ENCODE data around the gene ARRDC1. TPM values are rescaled to one million over a fixed set of nuclear protein-coding genes. Genes with fewer than 3 reads are reported as not detected.
A peak's percentile ranks its signal among the peaks of the same experiment; 100 is the strongest.

Gene ARRDC1
- total RNA-seq, 2 experiments from 2014 or later, result 62.8 to 64.6 TPM

DNA sequence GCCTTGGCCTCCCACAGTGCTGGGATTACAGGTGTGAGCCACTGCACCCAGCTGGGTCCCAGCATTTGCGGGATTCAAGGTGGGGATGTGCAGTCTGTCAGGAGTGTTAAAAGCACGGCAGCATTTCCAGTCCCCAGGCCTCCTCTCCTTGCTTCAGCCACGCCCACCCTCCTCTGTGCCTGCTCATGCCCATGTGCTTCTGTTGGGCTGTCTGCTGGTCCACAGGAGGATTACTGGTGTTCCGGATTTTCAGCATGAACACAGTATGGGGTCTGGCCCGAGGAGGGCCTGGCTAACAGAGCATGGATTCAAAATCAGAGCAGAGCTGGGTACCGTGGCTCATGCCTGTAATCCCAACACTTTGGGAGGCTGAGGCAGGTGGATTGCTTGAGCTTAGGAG is 5.5 kb downstream of the ARRDC1 start:
- no peak overlapping the region for H3K4me3 Mint-ChIP-seq
- H3K27me3 Mint-ChIP-seq, result no peaks in the 10 kb centered on the region
- peak overlapping the region; percentile 7 for H3K27ac Mint-ChIP-seq
- no peaks in the 10 kb centered on the region for H3K9me3 Mint-ChIP-seq
- H3K36me3 Mint-ChIP-seq, result no peaks in the 10 kb centered on the region
- H3K4me1 Mint-ChIP-seq, result peaks cover 8% of the 10 kb centered on the region
- DNase-seq (no peak), ATAC-seq (ENCODE audit: low read depth) (no peak)
- POLR2A ChIA-PET, result interaction anchor here (1.3 kb wide), 1 partner anchor 8 kb away, joined by 4 read pairs; the partner anchor contains the start of gene EHMT1

DNA sequence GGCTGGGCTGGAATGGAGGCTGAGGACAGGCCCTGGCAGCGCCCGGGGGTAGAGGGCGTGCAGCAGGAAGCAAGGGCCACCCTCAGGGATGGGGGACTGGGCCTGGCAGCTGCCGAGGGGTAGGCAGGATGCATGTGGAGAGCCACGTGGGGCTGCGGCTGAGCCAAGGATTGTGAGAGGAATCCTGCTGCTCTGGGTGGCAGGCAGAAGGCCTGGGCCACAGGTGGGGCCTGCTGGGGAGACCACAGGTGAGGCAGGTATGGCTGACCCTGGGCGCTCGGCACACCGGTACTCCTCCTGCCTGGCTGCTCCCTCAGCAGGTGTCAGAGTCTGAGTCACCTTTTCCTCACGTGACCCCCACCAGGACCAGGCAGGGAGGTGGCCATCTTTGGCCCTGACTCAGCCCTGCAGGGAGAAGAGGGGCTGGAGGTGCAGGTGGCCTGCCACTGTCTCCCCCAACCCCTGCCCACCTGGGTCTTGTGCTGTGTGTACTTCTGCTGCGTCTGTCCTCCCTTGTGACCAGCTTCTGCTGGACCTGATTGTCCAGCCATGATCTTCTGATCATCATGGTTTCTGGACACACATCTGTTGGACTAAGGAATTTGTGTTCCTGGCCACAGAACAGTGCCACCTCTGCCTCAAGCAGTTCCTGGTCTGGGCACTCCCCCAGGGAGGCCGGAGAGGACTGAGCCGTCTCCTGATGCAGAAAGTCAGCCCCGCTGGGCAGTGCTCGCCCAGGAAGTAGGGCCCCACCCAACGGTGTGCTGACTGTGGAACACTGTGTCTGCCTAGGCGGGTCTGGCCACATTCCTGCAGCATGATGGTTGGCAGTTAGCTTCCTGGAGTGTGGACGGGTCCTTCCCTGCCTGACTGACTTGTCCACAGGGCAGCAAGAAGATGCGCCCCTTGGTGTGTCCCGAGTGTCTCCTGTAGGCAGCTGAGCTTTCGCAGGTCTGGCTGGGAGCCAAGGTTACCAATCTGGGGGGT is 6.4 kb downstream of the ARRDC1 start:
- H3K4me3 Mint-ChIP-seq, result no peak overlapping the region
- DNase-seq (no peak), ATAC-seq (ENCODE audit: low read depth) (peak; percentile 23)
- POLR2A ChIA-PET, result no interaction called here
- peaks cover 6% of the 10 kb centered on the region for H3K4me1 Mint-ChIP-seq
- no peaks in the 10 kb centered on the region for H3K27me3 Mint-ChIP-seq
- no peaks in the 10 kb centered on the region for H3K36me3 Mint-ChIP-seq
- H3K9me3 Mint-ChIP-seq, result no peaks in the 10 kb centered on the region
- H3K27ac Mint-ChIP-seq, result peak overlapping the region; percentile 7

GRCh38 chr9:137612741-137613142 is 7.3 kb downstream of the ARRDC1 start:
- ATAC-seq (ENCODE audit: low read depth), result no peak
- POLR2A ChIA-PET, result interaction anchor here (0.8 to 2.0 kb wide), 2 partner anchors 9 to 22 kb away, joined by 3 to 4 read pairs; partner anchors contain the start of gene ZMYND19
- Mint-ChIP-seq H3K27ac (no peak overlapping the region), H3K36me3 (no peaks in the 10 kb centered on the region), H3K9me3 (no peaks in the 10 kb centered on the region), H3K4me1 (peaks cover 6% of the 10 kb centered on the region), H3K4me3 (no peak overlapping the region), H3K27me3 (no peaks in the 10 kb centered on the region)
- no peak for DNase-seq

GRCh38 chr9:137613259-137613658 is 7.8 kb downstream of the ARRDC1 start:
- Mint-ChIP-seq H3K36me3 (no peaks in the 10 kb centered on the region), H3K27me3 (no peaks in the 10 kb centered on the region), H3K27ac (no peak overlapping the region)

DNA sequence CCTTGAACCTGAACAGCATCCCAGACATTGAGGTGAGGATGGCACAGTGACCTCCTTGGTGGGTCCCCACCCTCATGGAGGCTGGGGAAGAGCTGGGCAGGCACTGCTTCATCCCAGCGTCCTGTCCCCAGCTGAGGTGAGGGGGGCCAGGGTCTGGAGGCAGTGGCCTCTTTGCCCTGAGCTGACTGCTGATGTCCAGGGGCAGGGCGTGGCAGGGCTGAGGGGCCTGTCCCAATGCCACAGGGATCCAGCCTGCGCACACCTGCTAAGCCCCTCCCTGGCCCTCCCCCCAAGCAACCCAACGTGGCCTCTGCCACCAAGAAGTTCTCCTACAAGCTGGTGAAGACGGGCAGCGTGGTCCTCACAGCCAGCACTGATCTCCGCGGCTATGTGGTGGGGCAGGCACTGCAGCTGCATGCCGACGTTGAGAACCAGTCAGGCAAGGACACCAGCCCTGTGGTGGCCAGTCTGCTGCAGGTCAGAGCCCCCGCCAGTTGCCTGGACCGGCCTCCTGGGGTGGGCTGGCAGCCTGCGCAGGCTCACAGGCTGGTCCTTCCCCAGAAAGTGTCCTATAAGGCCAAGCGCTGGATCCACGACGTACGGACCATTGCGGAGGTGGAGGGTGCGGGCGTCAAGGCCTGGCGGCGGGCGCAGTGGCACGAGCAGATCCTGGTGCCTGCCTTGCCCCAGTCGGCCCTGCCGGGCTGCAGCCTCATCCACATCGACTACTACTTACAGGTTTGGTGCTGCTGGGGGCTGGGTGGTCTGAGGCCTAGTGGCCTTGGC is 8.4 kb downstream of the ARRDC1 start:
- Mint-ChIP-seq H3K4me1 (peaks cover 8% of the 10 kb centered on the region), H3K27ac (no peak overlapping the region), H3K9me3 (no peaks in the 10 kb centered on the region), H3K36me3 (no peaks in the 10 kb centered on the region), H3K27me3 (no peaks in the 10 kb centered on the region), H3K4me3 (no peak overlapping the region)
- no peak for DNase-seq
- ATAC-seq (ENCODE audit: low read depth), result no peak
- POLR2A ChIA-PET, result interaction anchor here (2.0 kb wide), 1 partner anchor 23 kb away, joined by 4 read pairs; the partner anchor contains the start of gene ZMYND19

More at GRCh38 chr9:137613259-137613658, 7.8 kb downstream of the ARRDC1 start:
- Mint-ChIP-seq H3K9me3 (no peaks in the 10 kb centered on the region), H3K4me1 (peaks cover 8% of the 10 kb centered on the region), H3K4me3 (no peak overlapping the region)
- ATAC-seq (ENCODE audit: low read depth) (no peak), DNase-seq (no peak)
- POLR2A ChIA-PET, result interaction anchor here (0.8 to 2.0 kb wide), 2 partner anchors 9 to 22 kb away, joined by 3 to 4 read pairs; partner anchors contain the start of gene ZMYND19

DNA sequence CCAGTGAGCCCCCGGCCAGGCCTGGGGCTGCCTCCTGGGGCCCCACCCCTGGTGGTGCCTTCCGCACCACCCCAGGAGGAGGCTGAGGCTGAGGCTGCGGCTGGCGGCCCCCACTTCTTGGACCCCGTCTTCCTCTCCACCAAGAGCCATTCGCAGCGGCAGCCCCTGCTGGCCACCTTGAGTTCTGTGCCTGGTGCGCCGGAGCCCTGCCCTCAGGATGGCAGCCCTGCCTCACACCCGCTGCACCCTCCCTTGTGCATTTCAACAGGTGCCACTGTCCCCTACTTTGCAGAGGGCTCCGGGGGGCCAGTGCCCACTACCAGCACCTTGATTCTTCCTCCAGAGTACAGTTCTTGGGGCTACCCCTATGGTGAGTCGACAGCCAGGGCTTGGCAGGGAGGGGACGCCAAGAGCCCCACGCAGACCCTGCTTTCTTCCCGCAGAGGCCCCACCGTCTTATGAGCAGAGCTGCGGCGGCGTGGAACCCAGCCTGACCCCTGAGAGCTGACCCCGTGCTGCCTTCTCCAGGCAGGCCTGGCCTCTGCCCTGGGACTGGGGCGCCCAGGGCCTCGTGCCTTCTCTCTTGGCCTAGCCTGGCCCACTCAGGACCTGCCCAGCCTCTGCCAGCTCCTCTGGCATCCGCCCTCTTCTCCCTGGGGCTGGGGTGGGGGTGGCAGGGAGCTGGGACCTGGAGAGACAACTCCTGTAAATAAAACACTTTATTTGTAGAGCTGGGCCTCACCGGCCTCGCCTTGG is 9.3 kb downstream of the ARRDC1 start:
- Mint-ChIP-seq H3K27ac (peak overlapping the region; percentile 54), H3K9me3 (no peaks in the 10 kb centered on the region), H3K4me3 (no peak overlapping the region), H3K36me3 (no peaks in the 10 kb centered on the region), H3K27me3 (no peaks in the 10 kb centered on the region), H3K4me1 (peaks cover 8% of the 10 kb centered on the region)
- DNase-seq, result no peak
- no peak for ATAC-seq (ENCODE audit: low read depth)
- POLR2A ChIA-PET, result interaction anchor here (1.2 to 2.0 kb wide), 2 partner anchors 7 to 24 kb away, joined by 3 to 4 read pairs; partner anchors contain the start of gene ZMYND19

DNA sequence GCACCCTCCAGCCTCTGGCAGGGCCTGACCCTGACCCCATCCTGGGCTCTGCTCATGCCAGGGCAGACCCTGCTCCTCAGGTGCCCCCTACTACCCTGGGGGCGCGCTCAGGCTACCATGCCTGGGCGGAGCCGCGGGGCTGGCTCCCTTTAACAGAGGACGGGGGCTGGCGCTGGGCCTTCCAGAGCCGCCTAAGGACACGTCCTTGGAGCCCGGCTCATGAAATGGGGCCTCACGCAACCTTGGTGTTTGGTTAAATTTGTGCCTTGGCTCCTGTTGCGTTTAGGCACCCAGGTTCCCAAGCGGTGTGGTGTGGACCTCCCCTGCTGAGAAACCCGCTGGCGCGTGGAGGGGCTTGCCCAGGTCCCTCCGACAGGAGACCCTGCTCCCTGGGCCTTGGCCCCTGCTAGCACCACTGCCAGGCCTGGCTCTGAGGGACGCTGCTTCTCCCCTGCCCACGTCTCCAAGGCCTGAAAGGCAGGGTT is 9.9 kb downstream of the ARRDC1 start:
- POLR2A ChIA-PET, result interaction anchor here (1.2 kb wide), 1 partner anchor 8 kb away, joined by 3 read pairs; no protein-coding TSS in a partner anchor
- Mint-ChIP-seq H3K4me1 (peaks cover 13% of the 10 kb centered on the region), H3K4me3 (no peak overlapping the region), H3K9me3 (no peaks in the 10 kb centered on the region), H3K27me3 (no peaks in the 10 kb centered on the region), H3K36me3 (no peaks in the 10 kb centered on the region), H3K27ac (no peak overlapping the region)
- DNase-seq (no peak), ATAC-seq (ENCODE audit: low read depth) (no peak)

DNA sequence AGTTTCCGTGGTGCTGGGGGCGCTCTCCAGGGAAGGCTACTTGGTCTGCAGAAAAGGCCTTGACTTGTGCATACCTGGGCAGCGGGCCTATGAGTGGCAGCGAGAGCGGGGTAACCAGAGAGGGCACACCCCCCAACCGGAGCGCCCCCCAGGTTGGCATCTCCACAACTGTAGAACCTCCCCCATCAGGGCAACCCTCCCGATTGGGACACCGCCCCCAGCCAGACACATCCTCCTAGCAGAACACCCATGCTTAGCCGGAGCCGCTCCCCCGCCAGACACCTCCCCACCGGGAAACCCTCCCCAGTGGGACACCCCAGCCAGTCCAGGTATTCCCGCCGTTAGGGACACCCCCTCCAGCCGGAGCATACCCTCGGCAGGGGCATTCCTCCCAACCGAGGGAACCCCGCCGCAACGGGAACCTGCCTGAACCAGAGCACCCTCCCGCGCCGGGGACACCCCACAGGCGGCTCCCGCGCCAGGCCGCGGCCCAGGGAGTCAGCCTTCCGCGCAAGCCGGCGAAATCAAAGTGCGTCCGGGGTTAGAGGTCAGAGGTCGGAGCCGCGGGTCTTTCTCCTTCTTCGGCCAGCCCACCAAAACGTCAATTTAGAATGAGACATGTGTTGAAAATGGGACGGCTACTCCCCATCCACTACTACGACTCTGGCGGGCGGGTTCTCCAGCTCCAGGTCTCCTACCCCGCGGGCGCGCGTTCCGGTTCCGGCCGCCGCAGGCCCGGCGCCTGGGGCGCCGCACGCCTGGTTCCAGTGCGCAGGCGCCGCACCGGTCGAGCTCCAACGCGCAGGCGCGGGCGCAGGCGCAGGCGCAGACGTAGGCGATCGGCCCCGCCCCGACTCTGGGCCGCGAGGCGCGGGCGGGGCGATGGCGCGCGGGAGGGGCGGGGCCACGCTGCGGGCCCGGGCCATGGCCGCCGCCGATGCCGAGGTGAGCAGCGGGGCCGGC is 12.9 kb downstream of the ARRDC1 start, which contains the start of gene EHMT1:
EHMT1 (plus strand) TSS at position 901 of the 963 bp plus-strand sequence; CDS start at position 925, 24 bp downstream.
- POLR2A ChIA-PET, result interaction anchor here (0.6 to 2.1 kb wide), 11 partner anchors 8 to 379 kb away, joined by 3 to 36 read pairs (median 4); partner anchors contain the start of genes ARRDC1, EXD3, NOXA1 and ZMYND19
- H3K4me3 Mint-ChIP-seq, result peak within 1 kb of the TSS; percentile 95
- ATAC-seq (ENCODE audit: low read depth) (peak; percentile 72), DNase-seq (peak; percentile 99)
- peaks cover 4% of the 10 kb centered on the region for H3K36me3 Mint-ChIP-seq
- H3K9me3 Mint-ChIP-seq, result no peaks in the 10 kb centered on the region
- H3K4me1 Mint-ChIP-seq, result peaks cover 28% of the 10 kb centered on the region
- H3K27me3 Mint-ChIP-seq, result no peaks in the 10 kb centered on the region
- peak within 1 kb of the TSS; percentile 89 for H3K27ac Mint-ChIP-seq

- POLR2A ChIA-PET, result interaction anchor here (0.6 to 2.1 kb wide), 12 partner anchors 9 to 197 kb away, joined by 3 to 36 read pairs (median 4); partner anchors contain the start of genes ARRDC1, EXD3, NOXA1 and ZMYND19
- Mint-ChIP-seq H3K27me3 (no peaks in the 10 kb centered on the region), H3K27ac (peak overlapping the region; percentile 85), H3K36me3 (peaks cover 9% of the 10 kb centered on the region), H3K4me1 (peaks cover 31% of the 10 kb centered on the region), H3K4me3 (peak overlapping the region; percentile 95), H3K9me3 (no peaks in the 10 kb centered on the region)
- ATAC-seq (ENCODE audit: low read depth) (peak; percentile 8), DNase-seq (peak; percentile 64)
Measured at GRCh38 chr9:137619240-137620047, 14.0 kb downstream of the ARRDC1 start.

GRCh38 chr9:137620048-137620405 is 14.5 kb downstream of the ARRDC1 start:
- H3K27ac Mint-ChIP-seq, result peak overlapping the region; percentile 85
- H3K4me1 Mint-ChIP-seq, result peaks cover 31% of the 10 kb centered on the region
- DNase-seq, result no peak
- H3K36me3 Mint-ChIP-seq, result peaks cover 9% of the 10 kb centered on the region
- POLR2A ChIA-PET, result interaction anchor here (0.7 to 2.1 kb wide), 4 partner anchors 9 to 28 kb away, joined by 3 to 36 read pairs (median 6); partner anchors contain the start of gene ARRDC1
- H3K4me3 Mint-ChIP-seq, result peak overlapping the region; percentile 95
- no peak for ATAC-seq (ENCODE audit: low read depth)
- no peaks in the 10 kb centered on the region for H3K27me3 Mint-ChIP-seq
- no peaks in the 10 kb centered on the region for H3K9me3 Mint-ChIP-seq

DNA sequence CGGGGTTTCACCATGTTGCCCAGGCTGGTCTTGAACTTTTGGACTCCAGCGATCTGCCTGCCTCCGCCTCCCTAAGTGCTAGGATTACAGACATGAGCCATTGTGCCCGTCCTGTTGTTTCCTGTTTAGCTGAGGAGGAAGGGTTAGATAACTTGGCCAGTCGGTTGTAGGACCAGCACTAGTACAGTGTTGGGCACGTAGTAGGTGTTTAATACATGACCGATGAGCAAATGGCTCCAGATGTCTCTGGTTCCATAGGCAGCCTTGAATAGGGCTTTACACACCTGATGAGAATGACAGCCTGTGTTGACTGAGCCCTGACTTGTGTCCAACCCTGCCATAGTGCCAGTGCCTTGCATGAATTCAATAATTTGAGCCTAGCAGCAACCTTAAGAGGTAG is 15.1 kb downstream of the ARRDC1 start:
- ATAC-seq (ENCODE audit: low read depth) (no peak), DNase-seq (no peak)
- POLR2A ChIA-PET, result no interaction called here
- Mint-ChIP-seq H3K4me3 (peak overlapping the region; percentile 47), H3K36me3 (peaks cover 13% of the 10 kb centered on the region), H3K27ac (peak overlapping the region; percentile 19), H3K27me3 (no peaks in the 10 kb centered on the region), H3K9me3 (no peaks in the 10 kb centered on the region), H3K4me1 (peaks cover 36% of the 10 kb centered on the region)
